Neutrophil (primary cell): Measurements from ENCODE around the gene MAMDC4.

Experiments used
- H3K27ac ChIP-seq: fragments of 200-600 bp; sonication (generic); 2 replicates; pipeline ENCODE4 v1.5.1; 2016; ENCODE audit warnings: mild to moderate bottlenecking, moderate library complexity
- H3K27me3 ChIP-seq: fragments of 200-600 bp; sonication (generic); 2 replicates; pipeline ENCODE4 v1.6.0; 2016; ENCODE audit warnings: mild to moderate bottlenecking
- H3K36me3 ChIP-seq: fragments of 200-600 bp; sonication (generic); 2 replicates; pipeline ENCODE4 v1.5.1; 2017
- H3K4me1 ChIP-seq, 2 experiments: fragments of 200-600 bp in 1 of 2; sonication (generic) in 1 of 2; 1 replicate in 1 of 2; 2 replicates in 1 of 2; pipeline versions ENCODE4 v1.5.1 to v1.6.1; 2013 to 2016; ENCODE audit warnings: low read depth in 1 of 2, low read length in 1 of 2, mild to moderate bottlenecking in 1 of 2, moderate library complexity in 1 of 2; ENCODE audit not compliant: control insufficient read depth in 1 of 2, insufficient read depth in 1 of 2
- H3K4me3 ChIP-seq, 2 experiments: fragments of 200-600 bp in 1 of 2; sonication (generic) in 1 of 2; 1 replicate in 1 of 2; 2 replicates in 1 of 2; pipeline ENCODE4 v1.5.1; 2013 to 2016; ENCODE audit warnings: low read depth in 1 of 2, low read length in 1 of 2, mild to moderate bottlenecking in 1 of 2, moderate library complexity in 1 of 2
- H3K9me3 ChIP-seq: fragments of 200-600 bp; sonication (generic); 2 replicates; pipeline ENCODE4 v1.5.1; 2016
- CTCF ChIP-seq: fragments of 200-600 bp; sonication (generic); IDR thresholded peaks from 2 replicates; pipeline ENCODE4 v1.5.1; 2016; ENCODE audit warnings: antibody characterized with exemption

Gene MAMDC4

GRCh38 chr9:136858844-136859757 lies 7.0 kb downstream of the MAMDC4 start:
- H3K4me3 ChIP-seq, result no peak overlapping the region
- H3K9me3 ChIP-seq, result no peaks in the 10 kb centered on the region
- no peaks in the 10 kb centered on the region for H3K4me1 ChIP-seq
- no peak overlapping the region for H3K27ac ChIP-seq
- TF ChIP-seq CTCF, result no peak
- no peaks in the 10 kb centered on the region for H3K27me3 ChIP-seq
- peaks cover 43% of the 10 kb centered on the region for H3K36me3 ChIP-seq

- Histone ChIP-seq H3K36me3 (peaks cover 43% of the 10 kb centered on the region), H3K27ac (no peak overlapping the region), H3K27me3 (no peaks in the 10 kb centered on the region), H3K9me3 (no peaks in the 10 kb centered on the region), H3K4me1 (peaks cover 8 to 10% of the 10 kb centered on the region in 2 experiments), H3K4me3 (no peak overlapping the region)
- no peak for TF ChIP-seq CTCF
Observed at GRCh38 chr9:136860529-136860928, 8.4 kb downstream of the MAMDC4 start.

GRCh38 chr9:136860933-136861873 lies 9.1 kb downstream of the MAMDC4 start:
- Histone ChIP-seq H3K4me3 (no peak overlapping the region), H3K27me3 (no peaks in the 10 kb centered on the region), H3K9me3 (no peaks in the 10 kb centered on the region), H3K27ac (no peak overlapping the region), H3K4me1 (peaks cover 9 to 15% of the 10 kb centered on the region in 2 experiments), H3K36me3 (peaks cover 43% of the 10 kb centered on the region)
- TF ChIP-seq CTCF, result no peak

GRCh38 chr9:136861874-136862457 lies 9.8 kb downstream of the MAMDC4 start:
- TF ChIP-seq CTCF, result no peak
- Histone ChIP-seq H3K9me3 (no peaks in the 10 kb centered on the region), H3K27me3 (no peaks in the 10 kb centered on the region), H3K36me3 (peaks cover 43% of the 10 kb centered on the region), H3K4me1 (peaks cover 12 to 15% of the 10 kb centered on the region in 2 experiments), H3K27ac (no peak overlapping the region), H3K4me3 (no peak overlapping the region)

- Histone ChIP-seq H3K27ac (no peak overlapping the region), H3K4me1 (peaks cover 13 to 15% of the 10 kb centered on the region in 2 experiments), H3K4me3 (no peak overlapping the region), H3K27me3 (no peaks in the 10 kb centered on the region), H3K36me3 (peaks cover 43% of the 10 kb centered on the region), H3K9me3 (no peaks in the 10 kb centered on the region)
- no peak for TF ChIP-seq CTCF
Observed at GRCh38 chr9:136862849-136863622, 10.9 kb downstream of the MAMDC4 start.
